Measurements from ENCODE around the gene RHCG. TPM values are rescaled to one million over a fixed set of nuclear protein-coding genes. Genes with fewer than 3 reads are reported as not detected.

RHCG gene
- total RNA-seq, 1 donor from 2014 or later, result not detected

DNA sequence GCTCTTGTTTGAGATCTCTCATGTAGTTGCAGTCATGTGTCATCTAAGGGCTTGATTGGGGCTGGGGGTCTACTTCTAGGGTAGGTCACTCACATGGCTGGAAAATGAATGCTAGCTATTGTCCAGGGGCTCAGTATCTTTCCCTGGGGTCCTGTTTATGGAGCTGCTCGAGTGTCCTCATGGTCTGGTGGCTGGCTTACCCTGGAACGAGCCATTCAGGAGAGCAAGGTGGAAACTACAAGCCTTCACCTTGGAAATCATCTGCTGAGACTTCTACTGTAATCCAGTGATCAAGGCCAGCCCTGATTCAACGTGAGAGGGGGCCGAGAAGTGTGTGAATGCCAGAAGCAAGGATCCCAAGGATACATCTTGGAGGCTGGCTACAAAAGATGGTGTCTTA, 16.2 kb upstream of the RHCG start:
- Mint-ChIP-seq H3K27ac (ENCODE audit: unreplicated experiment) (no peak overlapping the region), H3K4me1 (ENCODE audit: unreplicated experiment) (no peaks in the 10 kb centered on the region)

DNA sequence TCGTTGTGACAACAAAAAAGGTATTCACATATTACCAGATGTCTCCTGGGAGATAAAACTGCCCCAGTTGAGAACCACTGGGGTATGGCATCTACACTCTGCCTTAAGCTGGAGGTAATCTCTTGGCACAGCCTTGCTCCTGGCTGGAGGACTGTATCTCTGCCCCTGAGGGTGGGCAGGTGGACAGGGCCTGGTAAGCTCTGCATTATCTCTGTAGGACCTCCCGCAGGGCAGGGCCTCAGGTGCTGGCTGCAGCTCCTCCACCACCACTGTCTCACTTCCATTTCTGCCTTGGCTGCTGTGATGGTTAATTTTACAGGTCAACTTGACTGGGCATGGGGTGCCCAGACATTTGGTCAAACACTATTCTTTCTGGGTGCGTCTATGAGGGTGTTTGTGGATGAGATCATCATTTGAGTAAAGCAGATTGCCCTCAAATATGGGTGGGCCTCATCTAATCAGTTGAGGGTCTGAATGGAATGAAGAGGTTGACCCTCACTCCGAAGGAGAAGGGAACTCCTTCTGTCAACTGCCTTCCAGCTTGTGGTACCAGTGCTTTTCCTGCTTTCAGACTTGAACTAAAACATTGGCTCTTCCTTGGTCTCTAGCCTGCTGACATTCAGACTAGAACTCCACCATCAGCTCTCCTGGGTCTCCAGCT, 9.8 kb upstream of the RHCG start:
- Mint-ChIP-seq H3K36me3 (ENCODE audit: low read depth, unreplicated experiment) (no peaks in the 10 kb centered on the region), H3K4me1 (ENCODE audit: unreplicated experiment) (no peaks in the 10 kb centered on the region), H3K9me3 (ENCODE audit: unreplicated experiment) (no peaks in the 10 kb centered on the region), H3K27me3 (ENCODE audit: unreplicated experiment) (peaks cover 1% of the 10 kb centered on the region), H3K4me3 (ENCODE audit: unreplicated experiment) (no peak overlapping the region), H3K27ac (ENCODE audit: unreplicated experiment) (no peak overlapping the region)
- TF ChIP-seq, protein P1, sequence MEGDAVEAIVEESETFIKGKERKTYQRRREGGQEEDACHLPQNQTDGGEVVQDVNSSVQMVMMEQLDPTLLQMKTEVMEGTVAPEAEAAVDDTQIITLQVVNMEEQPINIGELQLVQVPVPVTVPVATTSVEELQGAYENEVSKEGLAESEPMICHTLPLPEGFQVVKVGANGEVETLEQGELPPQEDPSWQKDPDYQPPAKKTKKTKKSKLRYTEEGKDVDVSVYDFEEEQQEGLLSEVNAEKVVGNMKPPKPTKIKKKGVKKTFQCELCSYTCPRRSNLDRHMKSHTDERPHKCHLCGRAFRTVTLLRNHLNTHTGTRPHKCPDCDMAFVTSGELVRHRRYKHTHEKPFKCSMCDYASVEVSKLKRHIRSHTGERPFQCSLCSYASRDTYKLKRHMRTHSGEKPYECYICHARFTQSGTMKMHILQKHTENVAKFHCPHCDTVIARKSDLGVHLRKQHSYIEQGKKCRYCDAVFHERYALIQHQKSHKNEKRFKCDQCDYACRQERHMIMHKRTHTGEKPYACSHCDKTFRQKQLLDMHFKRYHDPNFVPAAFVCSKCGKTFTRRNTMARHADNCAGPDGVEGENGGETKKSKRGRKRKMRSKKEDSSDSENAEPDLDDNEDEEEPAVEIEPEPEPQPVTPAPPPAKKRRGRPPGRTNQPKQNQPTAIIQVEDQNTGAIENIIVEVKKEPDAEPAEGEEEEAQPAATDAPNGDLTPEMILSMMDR (IDR thresholded peaks at IDR 0.05; ENCODE audit: unreplicated experiment), result no peak
- DNase-seq (ENCODE audit: low spot score), result no peak

More for the DNA sequence above, 16.2 kb upstream of the RHCG start:
- Mint-ChIP-seq H3K36me3 (ENCODE audit: low read depth, unreplicated experiment) (no peaks in the 10 kb centered on the region), H3K4me3 (ENCODE audit: unreplicated experiment) (no peak overlapping the region), H3K27me3 (ENCODE audit: unreplicated experiment) (no peaks in the 10 kb centered on the region), H3K9me3 (ENCODE audit: unreplicated experiment) (no peaks in the 10 kb centered on the region)
- TF ChIP-seq, protein P1 (IDR thresholded peaks at IDR 0.05; ENCODE audit: unreplicated experiment), result no peak
- DNase-seq (ENCODE audit: low spot score), result no peak

DNA sequence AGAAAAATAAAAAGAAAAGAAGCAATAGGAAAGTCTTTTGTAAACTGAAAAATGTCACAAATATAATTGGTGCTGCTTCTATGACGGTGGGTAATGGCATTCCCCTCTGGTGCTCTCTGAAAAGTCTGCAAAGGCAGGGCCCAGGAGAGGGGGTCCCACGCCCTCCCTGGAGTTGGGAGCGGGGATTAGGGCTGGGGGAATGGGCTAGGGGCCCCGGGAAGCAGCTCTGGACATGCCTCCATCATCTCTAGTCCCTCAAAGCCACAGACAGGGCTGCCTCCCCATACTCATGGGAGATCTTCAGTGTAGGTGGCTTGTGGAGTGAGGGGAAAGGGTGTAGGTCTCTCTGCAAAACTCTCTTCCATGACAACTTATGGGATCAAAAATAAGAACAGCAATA, 7.8 kb upstream of the RHCG start:
- no peak for DNase-seq (ENCODE audit: low spot score)
- H3K27me3 Mint-ChIP-seq (ENCODE audit: unreplicated experiment), result peaks cover 3% of the 10 kb centered on the region

DNA sequence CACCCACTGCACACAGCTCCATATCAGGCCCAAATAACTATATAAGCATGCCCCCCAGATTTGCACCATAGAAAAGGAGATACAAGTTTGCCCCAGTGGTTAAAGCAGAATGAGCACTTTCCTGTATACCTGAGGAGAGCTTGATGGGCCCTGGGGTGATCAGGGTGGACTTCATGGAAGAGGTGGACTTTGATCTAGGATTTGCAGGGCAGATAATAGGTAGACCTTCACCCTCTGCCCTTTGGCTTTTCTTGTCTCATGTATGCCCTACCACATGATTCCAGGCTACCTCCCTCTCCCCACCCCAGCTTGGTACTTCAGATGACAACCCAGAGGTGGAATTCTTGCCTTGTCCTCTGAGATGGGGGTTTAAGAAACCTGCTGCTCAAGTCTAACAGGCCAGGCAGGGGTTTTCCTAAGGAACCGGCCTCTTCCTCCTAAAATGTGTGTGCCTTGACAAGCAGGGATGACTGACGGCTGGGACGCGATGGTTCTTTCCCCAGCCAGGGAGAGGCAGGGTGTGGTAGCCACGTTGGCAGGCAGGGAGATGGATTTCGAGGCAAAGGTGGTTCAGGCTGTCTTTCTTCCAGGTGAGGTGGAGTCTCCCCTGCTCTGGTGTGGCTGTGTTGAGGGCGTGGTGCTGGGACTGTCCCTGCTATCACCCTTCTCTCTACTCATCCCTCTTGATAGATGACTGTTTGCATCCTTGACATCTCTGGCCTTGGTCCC, 6.6 kb upstream of the RHCG start:
- DNase-seq (ENCODE audit: low spot score), result no peak
- H3K9me3 Mint-ChIP-seq (ENCODE audit: unreplicated experiment), result no peaks in the 10 kb centered on the region
- H3K27me3 Mint-ChIP-seq (ENCODE audit: unreplicated experiment), result peaks cover 5% of the 10 kb centered on the region
- no peaks in the 10 kb centered on the region for H3K36me3 Mint-ChIP-seq (ENCODE audit: low read depth, unreplicated experiment)
- H3K4me3 Mint-ChIP-seq (ENCODE audit: unreplicated experiment), result no peak overlapping the region
- TF ChIP-seq, protein P1 (IDR thresholded peaks at IDR 0.05; ENCODE audit: unreplicated experiment), result no peak
- H3K4me1 Mint-ChIP-seq (ENCODE audit: unreplicated experiment), result no peaks in the 10 kb centered on the region
- no peak overlapping the region for H3K27ac Mint-ChIP-seq (ENCODE audit: unreplicated experiment)

More for the DNA sequence above, 7.8 kb upstream of the RHCG start:
- Mint-ChIP-seq H3K27ac (ENCODE audit: unreplicated experiment) (no peak overlapping the region), H3K9me3 (ENCODE audit: unreplicated experiment) (no peaks in the 10 kb centered on the region), H3K36me3 (ENCODE audit: low read depth, unreplicated experiment) (no peaks in the 10 kb centered on the region), H3K4me1 (ENCODE audit: unreplicated experiment) (no peaks in the 10 kb centered on the region), H3K4me3 (ENCODE audit: unreplicated experiment) (no peak overlapping the region)
- TF ChIP-seq, protein P1 (IDR thresholded peaks at IDR 0.05; ENCODE audit: unreplicated experiment), result no peak

DNA sequence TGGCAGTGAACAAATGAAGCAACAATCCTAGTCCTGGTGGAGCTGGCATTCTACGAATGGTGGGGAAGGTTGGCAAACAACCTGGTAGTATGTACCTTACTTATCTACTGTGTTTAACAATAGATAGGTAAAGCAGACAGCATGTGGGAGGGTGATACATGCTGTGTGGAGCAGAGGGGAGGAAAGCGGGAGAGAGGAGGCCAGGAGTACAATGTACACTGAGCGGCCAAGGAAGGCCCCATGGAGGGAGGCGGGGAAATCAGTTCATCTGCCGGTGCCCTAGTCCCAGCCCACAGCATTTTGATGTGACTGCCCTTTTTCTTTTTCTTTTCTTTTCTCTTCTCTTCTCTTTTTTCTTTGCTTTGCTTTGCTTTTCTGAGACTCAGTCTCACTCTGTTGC, 5.3 kb upstream of the RHCG start:
- H3K9me3 Mint-ChIP-seq (ENCODE audit: unreplicated experiment), result no peaks in the 10 kb centered on the region
- H3K4me1 Mint-ChIP-seq (ENCODE audit: unreplicated experiment), result no peaks in the 10 kb centered on the region
- H3K4me3 Mint-ChIP-seq (ENCODE audit: unreplicated experiment), result no peak overlapping the region
- DNase-seq (ENCODE audit: low spot score), result no peak
- no peak overlapping the region for H3K27ac Mint-ChIP-seq (ENCODE audit: unreplicated experiment)
- H3K36me3 Mint-ChIP-seq (ENCODE audit: low read depth, unreplicated experiment), result no peaks in the 10 kb centered on the region
- TF ChIP-seq, protein P1 (IDR thresholded peaks at IDR 0.05; ENCODE audit: unreplicated experiment), result no peak
- H3K27me3 Mint-ChIP-seq (ENCODE audit: unreplicated experiment), result peaks cover 6% of the 10 kb centered on the region
